ENCODE measurements around the gene AKR7A3. TPM values are rescaled to one million over a fixed set of nuclear protein-coding genes. Genes with fewer than 3 reads are reported as not detected.

Gene AKR7A3
- total RNA-seq, 4 donors from 2014 or later, result 1.8 to 3.5 (median 2.3) TPM

DNA sequence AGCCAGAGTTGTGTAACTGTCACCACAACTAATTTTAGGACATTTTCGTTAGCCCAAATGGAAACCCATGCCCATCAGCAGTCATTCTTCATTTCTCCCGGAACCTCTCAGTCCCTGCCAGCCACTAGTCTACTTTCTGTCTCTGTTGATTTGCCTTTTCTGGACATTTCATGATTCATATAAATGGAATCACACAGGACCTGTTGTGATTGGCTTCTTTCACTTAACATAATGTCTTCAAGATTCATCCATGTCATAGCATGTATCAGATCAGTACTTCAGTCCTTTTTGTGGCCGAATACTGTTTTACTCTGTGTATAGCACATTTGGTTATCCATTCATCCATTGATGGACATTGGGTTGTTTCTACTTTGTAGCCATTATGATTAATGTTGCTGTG, 30.6 kb upstream of the AKR7A3 start:
- no peak for DNase-seq
- TF ChIP-seq, protein P1, sequence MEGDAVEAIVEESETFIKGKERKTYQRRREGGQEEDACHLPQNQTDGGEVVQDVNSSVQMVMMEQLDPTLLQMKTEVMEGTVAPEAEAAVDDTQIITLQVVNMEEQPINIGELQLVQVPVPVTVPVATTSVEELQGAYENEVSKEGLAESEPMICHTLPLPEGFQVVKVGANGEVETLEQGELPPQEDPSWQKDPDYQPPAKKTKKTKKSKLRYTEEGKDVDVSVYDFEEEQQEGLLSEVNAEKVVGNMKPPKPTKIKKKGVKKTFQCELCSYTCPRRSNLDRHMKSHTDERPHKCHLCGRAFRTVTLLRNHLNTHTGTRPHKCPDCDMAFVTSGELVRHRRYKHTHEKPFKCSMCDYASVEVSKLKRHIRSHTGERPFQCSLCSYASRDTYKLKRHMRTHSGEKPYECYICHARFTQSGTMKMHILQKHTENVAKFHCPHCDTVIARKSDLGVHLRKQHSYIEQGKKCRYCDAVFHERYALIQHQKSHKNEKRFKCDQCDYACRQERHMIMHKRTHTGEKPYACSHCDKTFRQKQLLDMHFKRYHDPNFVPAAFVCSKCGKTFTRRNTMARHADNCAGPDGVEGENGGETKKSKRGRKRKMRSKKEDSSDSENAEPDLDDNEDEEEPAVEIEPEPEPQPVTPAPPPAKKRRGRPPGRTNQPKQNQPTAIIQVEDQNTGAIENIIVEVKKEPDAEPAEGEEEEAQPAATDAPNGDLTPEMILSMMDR (IDR thresholded peaks at IDR 0.05), result no peak
- no peak for TF ChIP-seq POLR2A (IDR thresholded peaks at IDR 0.05)
- H3K4me3 ChIP-seq (replicated peaks in 1 of 3), result no peak overlapping the region
- no peaks in the 10 kb centered on the region for H3K27me3 ChIP-seq
- intact Hi-C loops (cut with DNase I), result no loop called here
- H3K4me1 ChIP-seq, result no peaks in the 10 kb centered on the region
- peaks cover 0 to 5% of the 10 kb centered on the region in 2 donors for H3K36me3 ChIP-seq
- no peak overlapping the region for H3K27ac ChIP-seq
- WGBS, 2 donors, result 85 to 99% methylated on average over 3 of the region's 3 CpGs
- H3K9me3 ChIP-seq, result no peaks in the 10 kb centered on the region

DNA sequence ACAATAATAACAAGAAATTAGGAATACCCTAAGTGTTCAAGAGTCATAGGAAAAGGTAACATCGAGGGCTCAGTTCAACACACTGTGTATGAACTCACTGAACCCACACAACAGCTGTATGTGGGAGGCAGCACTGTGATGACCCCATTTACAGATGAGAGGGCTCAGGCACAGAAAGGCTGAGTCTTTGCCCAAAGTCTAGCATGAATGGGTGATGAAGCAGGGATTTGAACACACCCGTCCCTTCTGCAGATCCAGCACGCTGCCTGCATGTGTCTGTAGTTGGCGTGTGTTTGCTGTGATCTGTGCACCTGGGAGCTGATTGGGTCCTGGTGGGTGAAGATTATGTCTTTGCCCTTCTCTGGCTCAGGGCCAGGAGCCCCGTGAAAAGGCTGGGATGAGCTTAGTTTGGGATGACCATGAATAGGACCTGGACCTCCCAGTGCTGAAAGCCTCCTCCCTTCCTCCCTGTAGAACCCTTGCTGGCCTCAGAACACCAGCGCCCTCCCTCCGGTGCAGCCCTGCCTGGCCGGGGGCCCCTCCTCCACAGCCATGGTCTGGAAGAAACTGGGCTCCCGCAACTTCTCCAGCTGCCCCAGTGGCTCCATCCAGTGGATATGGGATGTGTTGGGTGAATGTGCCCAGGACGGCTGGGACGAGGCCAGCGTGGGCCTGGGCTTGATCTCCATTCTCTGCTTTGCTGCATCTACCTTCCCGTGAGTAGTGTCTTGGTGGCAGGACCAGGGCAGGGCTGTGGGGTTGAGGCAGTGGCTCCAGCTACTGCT, 28.7 kb upstream of the AKR7A3 start:
- H3K36me3 ChIP-seq, result peaks cover 0 to 5% of the 10 kb centered on the region in 2 donors
- intact Hi-C loops (cut with DNase I), result no loop called here
- no peak overlapping the region for H3K27ac ChIP-seq
- 87% methylated on average over 11 to 13 of the region's 13 CpGs for WGBS, 2 donors
- H3K27me3 ChIP-seq, result no peaks in the 10 kb centered on the region
- no peak for DNase-seq
- peaks cover 0 to 10% of the 10 kb centered on the region in 2 donors for H3K4me1 ChIP-seq
- H3K9me3 ChIP-seq, result no peaks in the 10 kb centered on the region
- H3K4me3 ChIP-seq (replicated peaks in 1 of 3), result no peak overlapping the region
- TF ChIP-seq, protein P1 (IDR thresholded peaks at IDR 0.05), result no peak
- TF ChIP-seq POLR2A (IDR thresholded peaks at IDR 0.05), result no peak

DNA sequence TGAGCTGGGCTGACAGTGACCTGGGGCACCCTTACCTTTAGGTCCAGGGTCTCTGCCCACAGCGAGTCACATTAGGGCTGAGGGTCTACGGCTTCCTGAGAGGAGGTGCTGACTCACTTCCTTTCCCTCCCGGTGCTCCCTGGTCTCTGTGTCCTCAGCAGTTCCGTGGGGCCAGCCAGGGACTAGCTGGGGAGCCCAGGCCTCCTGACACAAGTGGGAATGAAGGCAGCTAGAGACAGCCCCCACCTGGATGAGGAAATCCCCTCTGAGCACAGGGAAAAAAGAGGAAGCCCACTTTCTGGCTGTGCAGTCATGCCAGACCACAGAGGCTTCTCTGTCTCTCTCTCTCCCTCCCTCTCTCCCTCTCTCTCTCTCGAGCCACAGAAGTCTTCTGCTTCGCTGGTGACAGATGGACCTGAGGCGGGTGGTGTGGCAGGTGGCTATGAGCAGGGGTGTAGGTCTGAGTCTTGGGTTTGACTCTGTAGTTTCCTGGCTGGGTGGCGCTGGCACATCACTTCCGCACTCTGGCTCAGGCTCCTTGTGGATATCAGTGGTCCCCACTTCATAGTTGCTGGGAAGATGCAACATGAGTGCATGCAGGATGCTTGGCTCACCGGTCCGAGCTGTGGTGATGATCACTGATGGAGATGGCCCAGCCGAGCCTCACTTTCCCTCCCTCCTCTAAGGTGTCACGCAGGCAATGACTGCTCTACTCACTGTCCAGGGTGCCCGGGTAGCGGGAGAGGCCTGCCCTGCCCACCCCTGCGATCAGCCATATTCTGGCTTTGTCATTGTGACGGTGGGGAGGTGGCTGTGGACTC, 27.0 kb upstream of the AKR7A3 start:
- Histone ChIP-seq H3K27me3 (no peaks in the 10 kb centered on the region), H3K9me3 (no peaks in the 10 kb centered on the region), H3K4me3 (replicated peaks in 1 of 3) (no peak overlapping the region), H3K27ac (no peak overlapping the region), H3K4me1 (peaks cover 9 to 18% of the 10 kb centered on the region in 2 donors), H3K36me3 (peaks cover 0 to 5% of the 10 kb centered on the region in 2 donors)
- TF ChIP-seq, protein P1 (IDR thresholded peaks at IDR 0.05), result no peak
- TF ChIP-seq POLR2A (IDR thresholded peaks at IDR 0.05), result no peak
- intact Hi-C loops (cut with DNase I), result no loop called here
- no peak for DNase-seq
- WGBS, 2 donors, result 83 to 92% methylated on average over 12 to 17 of the region's 17 CpGs

DNA sequence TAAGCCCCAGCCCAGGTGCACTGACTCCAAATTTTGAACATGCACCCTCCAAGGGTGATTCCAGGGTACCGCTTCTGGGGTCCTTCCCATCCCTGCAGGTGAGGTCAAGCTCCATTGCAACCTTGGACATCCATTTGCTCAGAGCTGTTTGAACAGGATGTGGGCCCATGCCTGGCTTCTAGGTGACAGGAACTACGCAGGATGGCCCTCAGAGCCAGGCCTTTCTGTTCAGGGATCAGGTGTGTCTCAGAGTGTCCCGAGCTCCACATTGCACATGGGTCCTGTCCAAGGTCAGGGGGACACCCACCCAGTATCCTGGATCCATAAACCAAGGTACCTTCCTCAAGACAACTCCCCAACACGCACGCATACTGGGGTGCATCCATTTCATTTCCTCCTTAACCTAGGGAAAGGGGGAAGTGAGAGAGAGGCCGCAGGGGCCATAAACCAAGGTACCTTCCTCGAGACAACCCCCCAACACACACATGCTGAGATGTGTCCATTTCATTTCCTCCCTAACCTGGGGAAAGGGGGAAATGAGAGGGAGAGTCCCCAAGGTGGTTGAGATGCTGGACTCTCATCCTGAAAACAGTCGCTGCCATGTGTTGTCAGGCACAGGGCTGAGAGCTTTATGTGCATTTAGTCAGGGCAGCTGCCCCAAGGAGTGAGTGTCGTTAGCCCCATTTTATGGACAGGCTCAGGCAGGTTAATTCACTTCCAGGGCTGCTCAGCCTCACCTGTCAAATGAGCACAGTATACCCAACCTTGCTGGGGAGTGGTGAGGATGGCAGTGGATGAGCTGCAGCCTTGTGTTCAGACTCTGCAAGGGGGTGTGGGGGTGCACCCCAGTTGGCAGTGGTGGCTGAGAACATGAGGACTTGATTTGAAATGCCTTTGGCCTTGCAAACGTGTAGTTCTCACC, 25.7 kb upstream of the AKR7A3 start:
- H3K4me1 ChIP-seq, result peaks cover 9 to 20% of the 10 kb centered on the region in 2 donors
- no peaks in the 10 kb centered on the region for H3K9me3 ChIP-seq
- intact Hi-C loops (cut with DNase I), result no loop called here

More for the DNA sequence above, 25.7 kb upstream of the AKR7A3 start:
- WGBS, 2 donors, result 85 to 91% methylated on average over 8 of the region's 10 CpGs
- H3K27me3 ChIP-seq, result no peaks in the 10 kb centered on the region
- no peak for DNase-seq
- no peak overlapping the region for H3K4me3 ChIP-seq (replicated peaks in 1 of 3)
- no peak overlapping the region for H3K27ac ChIP-seq
- TF ChIP-seq, protein P1 (IDR thresholded peaks at IDR 0.05), result no peak
- TF ChIP-seq POLR2A (IDR thresholded peaks at IDR 0.05), result no peak
- H3K36me3 ChIP-seq, result peaks cover 0 to 5% of the 10 kb centered on the region in 2 donors

All from thyroid gland (tissue), 4 donors.